Measurements from ENCODE around the gene NOL3.

GRCh38 chr16:67209565-67209964, 39.2 kb downstream of the NOL3 start:
- no peak for TF ChIP-seq EP300 (IDR thresholded peaks at IDR 0.05; ENCODE audit: low read length)
- TF ChIP-seq EZH2 (IDR thresholded peaks at IDR 0.05; ENCODE audit: borderline replicate concordance, low read depth, low read length), result no peak
- TF ChIP-seq ATF2 (CRISPR knock-in tag; IDR thresholded peaks at IDR 0.05), result no peak
- TF ChIP-seq ZNF668 (CRISPR knock-in tag; IDR thresholded peaks at IDR 0.05), result no peak
- no peak for TF ChIP-seq MYNN (IDR thresholded peaks at IDR 0.05)
- no peak for TF ChIP-seq MYNN (CRISPR knock-in tag; IDR thresholded peaks at IDR 0.05)
- TF ChIP-seq CTCF (IDR thresholded peaks at IDR 0.05 in 2 of 3, conservative IDR thresholded peaks at IDR 0.05 in 1 of 3; ENCODE audit: insufficient read depth in 2 of 3, low read depth in 1 of 3, low read length in 3 of 3), result no peak
- TF ChIP-seq GABPA (tag; conservative IDR thresholded peaks at IDR 0.05; ENCODE audit: low read depth), result no peak
- TF ChIP-seq ZNF75A (CRISPR knock-in tag; IDR thresholded peaks at IDR 0.05), result no peak
